Dermis microvascular lymphatic vessel endothelial cell (primary cell): ENCODE results near the gene CTSE. TPM values are rescaled to one million over a fixed set of nuclear protein-coding genes. Genes with fewer than 3 reads are reported as not detected.

Experiments used
- DNase-seq, 2 donors: peaks; one replicate each; pipeline versions ENCODE4 v3.0.0 to v3.0.0-alpha.2; 2010; ENCODE audit warnings: low read depth in 2 of 2
- total RNA-seq: library from RNA; depleted of rRNA; stranded (reverse); fragments of >200 nt; gene quantifications from 2 replicates; pipeline ENCODE4 v1.2.1, GENCODE V29; 2014

The CTSE gene
- total RNA-seq, 1 donor from 2014 or later: not detected

DNA sequence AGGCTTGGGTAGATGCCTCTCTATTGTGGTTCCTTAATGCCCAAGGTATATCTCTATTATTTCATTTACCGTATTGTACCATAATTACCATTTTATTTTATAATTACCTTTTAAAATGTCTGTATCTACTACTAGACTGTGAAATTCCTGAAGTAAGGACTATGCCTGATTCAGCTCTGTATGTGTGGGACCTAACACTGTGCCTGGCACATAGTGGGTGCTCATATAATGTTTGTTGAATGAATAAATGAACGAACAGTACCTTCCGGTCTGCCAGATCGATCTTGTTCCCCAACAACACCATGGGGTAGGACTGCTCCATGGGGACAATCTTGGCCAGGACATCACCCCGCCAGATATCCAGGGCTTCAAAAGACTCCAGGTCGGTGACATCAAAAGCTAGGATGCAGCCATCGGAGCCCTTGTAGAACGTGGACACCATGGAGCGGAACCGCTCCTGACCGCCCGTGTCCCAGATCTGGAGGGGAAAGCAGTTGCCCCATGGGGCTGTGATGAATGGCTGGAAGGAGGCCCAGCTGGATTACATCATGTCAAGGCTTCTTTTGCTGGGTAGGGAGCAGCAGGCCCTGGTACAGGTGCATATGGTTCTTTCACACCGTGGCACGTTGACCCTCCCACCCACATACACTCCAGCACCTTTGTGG is 31.3 kb downstream of the CTSE start:
- DNase-seq: no peak

GRCh38 chr1:205991237-205991636 is 32.5 kb downstream of the CTSE start:
- no peak for DNase-seq

DNA sequence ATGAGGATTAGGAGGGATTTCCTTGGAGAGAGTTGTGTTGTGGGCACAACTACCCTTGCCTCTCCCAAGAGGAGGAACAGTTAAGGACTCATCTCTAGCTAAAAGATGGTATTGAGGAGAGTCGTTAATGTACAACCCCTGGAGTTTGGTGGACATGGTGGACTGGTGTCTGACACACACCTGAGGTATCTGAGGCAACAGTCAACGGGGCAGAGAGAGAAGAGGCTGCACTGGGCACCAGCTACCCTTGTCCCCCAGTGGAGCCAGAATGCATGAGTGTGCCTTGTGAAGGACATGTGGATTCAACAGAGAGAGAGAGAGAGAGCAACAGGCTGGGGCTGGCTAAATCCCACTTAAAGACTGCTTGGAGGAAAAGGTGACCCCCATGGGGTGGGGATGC is 33.5 kb downstream of the CTSE start:
- DNase-seq: no peak

- no peak for DNase-seq
These were observed 33.9 kb downstream of the CTSE start for GRCh38 chr1:205989786-205990185.

- DNase-seq: peak in 1 of 2 donors; percentile 66
These were observed 35.1 kb downstream of the CTSE start for GRCh38 chr1:205988585-205988995.

- DNase-seq: no peak
These were observed 36.8 kb downstream of the CTSE start for GRCh38 chr1:205986861-205987260.

- DNase-seq: no peak
These were observed 37.4 kb downstream of the CTSE start for GRCh38 chr1:205986292-205986691.

DNA sequence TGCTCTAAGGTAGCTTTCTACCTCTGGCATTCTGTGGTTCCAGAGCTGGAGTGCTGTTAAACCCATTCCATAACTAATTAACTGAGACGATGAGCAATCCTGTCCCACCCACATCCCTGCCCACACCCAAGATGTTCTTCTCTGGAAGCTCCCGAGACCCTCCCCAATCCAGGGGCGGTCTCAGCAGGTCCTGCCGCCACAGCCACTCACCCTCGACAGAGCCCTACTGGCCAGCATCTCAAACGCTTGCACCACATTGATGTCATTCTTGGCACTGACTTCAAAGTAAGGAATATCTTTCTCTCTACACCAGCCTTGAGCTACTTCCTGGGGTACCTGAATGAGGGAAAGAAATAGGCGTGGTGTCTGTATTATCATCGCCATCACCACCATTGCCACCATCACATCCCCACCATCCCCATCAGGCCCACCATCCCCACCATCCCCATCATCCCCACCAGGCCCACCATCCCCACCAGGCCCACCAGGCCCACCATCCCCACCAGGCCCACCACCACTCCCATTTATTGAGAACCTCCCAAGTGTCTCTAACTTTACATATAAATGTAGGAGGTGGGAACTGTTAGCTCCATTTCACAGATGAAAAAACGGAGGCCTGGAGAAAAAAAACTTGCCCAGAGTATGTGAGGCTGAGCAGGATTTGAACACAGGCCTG is 38.2 kb downstream of the CTSE start:
- DNase-seq: no peak

DNA sequence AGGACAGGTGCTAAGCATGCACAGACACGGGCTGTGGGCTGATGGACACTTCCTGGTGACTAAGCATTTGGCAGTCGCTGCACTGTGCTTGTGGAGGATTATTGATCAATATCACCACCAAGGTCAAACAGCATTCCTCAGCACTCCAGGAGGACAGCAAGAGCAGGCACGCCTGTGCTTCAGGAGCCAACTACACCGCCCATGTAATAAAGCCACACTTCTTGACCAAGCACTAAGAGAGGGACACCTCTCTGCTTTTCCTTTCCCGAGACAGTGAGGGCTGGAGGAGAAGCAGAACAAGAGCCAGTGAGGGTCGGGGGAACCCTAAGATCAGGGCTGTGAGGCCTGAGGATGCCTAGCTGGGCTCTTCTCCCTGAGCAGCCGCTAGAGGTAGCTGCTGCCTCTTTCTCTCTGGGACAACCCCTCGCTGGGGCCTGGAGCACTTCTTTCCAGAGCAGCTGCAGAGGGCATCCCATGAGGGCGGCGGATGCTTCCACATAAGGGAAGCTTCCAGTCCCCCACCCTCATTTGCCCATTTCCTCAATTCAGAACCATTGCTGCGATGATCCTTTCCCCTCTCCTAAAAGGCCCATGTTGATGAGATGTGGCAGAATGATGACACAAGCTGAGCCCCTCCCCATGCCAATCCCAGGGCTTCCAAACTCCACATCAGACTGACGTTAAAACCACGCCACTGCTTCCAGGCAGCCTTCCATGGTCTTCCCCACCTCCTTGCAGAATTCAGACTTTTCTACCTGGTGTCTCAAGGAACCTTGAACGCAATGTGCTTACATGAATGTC is 39.6 kb downstream of the CTSE start:
- peak; percentile 29 to 66 for DNase-seq

DNA sequence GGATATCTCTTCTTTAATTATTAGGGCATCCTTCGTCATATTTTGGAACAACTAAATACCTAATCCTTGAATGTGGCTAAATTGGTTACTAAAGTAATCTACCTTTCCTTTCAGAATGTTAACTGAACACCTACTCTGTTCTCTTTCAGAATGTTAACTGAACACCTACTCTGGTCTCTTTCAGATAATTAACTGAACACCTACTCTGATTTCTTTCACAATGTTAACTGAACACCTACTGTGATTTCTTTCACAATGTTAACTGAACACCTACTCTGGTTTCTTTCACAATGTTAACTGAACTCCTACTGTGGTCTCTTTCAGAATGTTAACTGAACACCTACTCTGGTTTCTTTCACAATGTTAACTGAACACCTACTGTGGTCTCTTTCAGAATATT is 42.4 kb downstream of the CTSE start:
- no peak for DNase-seq

DNA sequence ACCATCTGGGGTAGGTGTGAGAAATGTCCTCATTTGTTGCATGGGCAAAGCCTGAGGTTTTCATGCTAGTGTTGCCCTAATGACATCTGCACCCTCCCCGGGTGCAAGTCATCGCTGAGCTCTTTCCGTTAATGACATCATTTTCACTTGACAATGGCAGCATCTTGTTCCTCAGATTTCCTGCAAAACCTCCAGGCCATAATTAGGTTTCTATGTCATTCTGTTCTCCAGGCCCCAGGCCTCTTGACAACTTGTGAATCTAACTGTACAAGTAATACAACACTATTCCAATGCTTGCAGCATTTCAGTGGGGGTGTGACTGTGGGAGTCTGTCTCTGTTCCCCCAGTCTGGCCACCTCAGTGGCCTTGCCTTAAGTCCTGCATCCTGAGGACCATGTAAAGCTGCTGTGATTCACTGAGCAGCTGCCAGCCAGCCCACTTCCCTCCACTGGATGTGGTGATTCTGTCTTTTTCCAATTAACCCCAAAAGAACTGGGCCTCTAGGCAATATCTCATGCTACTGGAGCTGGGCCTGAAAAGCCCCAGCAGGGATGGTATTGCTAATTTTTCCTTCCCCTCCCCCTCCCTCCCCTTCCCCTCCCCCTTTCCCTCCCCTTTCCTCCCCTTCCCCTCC is 43.3 kb downstream of the CTSE start:
- DNase-seq: peak in 1 of 2 donors; percentile 54

- no peak for DNase-seq
These were observed 44.4 kb downstream of the CTSE start for GRCh38 chr1:205979301-205979700.

DNA sequence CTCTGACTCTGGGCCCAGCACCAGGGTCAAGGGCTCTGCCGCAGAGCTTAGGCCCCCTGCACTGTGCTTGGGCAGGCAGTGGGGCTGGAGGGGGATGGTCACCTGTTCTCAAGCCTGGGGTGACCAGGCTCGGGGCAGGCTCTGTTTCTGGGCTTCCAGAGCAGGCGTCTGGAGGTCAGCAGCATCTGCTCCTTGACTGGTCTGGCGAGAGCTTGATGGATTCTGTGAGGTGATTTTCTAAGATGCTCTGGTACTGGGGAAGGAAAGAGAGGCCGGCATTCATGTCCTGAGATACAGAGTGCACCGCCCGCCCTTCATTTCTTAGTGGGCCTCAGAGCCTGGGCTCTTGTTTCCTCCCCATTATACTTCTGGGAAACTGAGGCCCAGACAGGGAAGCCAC is 45.0 kb downstream of the CTSE start:
- DNase-seq: no peak

DNA sequence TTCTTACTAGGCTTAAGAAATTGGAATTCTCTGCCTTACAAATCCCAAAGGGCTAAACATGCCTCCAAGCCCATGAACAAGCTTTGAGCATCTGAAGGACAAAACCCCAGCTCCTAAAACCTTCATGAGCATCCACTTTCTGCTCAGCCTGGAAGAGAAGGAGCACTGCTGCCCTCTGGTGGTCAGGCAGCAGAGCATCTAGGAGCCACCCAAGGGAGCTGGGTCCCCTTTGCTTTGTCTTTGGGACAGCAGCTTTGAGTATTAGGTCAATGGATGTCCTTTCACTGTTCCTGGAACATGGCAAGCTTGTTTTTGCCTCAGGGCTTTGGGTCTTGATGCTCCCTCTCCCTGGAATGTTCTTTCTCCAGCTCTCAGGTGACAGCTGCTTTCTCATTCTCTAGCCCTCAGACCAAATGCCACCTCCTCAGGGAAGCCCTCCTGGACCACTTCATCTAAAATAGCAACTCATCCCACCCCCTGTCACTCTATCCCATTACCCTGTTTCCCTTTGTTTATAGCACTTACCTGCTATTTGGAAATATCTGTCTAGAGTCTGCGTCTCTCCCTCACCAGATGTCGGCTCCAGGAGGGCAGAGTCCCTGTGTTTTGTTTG is 46.2 kb downstream of the CTSE start:
- DNase-seq: peak; percentile 62 to 81

DNA sequence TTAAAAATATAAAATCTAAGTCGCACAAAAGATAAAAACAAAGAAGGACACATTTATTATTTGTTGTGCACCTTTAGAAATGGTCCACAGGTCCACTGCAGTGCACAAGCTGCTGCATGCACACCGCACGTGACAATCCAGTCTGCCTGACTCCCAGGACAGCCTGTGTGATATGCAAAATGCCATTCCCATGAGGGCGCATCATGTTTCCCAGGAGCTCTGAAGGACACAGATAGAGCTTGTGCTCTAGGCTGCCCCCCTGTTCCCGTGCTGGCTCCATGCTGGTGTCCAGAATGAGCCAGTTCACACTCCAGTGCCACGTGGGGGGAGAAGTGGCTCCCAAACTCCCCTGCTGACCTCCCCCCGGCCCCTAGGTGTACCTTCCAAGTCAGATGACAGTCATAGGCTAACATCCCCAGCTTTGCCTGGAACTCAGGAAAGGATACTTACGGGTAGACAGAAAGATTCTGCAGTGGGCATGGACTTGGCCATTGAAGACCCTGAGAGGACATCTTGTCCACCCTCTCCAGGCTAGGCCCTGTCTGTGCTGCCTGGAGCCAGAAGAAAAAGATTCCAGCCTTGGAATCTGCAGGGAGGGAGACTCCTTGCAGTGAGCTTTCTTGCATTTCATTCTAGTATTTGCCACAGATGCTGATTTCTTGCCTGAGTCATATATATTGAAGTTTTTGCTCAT is 46.8 kb downstream of the CTSE start:
- no peak for DNase-seq

- no peak for DNase-seq
These were observed 47.7 kb downstream of the CTSE start for GRCh38 chr1:205976036-205976435.

GRCh38 chr1:205975387-205975998 is 48.2 kb downstream of the CTSE start:
- no peak for DNase-seq

GRCh38 chr1:205974712-205975111 is 49.0 kb downstream of the CTSE start:
- DNase-seq: no peak

DNA sequence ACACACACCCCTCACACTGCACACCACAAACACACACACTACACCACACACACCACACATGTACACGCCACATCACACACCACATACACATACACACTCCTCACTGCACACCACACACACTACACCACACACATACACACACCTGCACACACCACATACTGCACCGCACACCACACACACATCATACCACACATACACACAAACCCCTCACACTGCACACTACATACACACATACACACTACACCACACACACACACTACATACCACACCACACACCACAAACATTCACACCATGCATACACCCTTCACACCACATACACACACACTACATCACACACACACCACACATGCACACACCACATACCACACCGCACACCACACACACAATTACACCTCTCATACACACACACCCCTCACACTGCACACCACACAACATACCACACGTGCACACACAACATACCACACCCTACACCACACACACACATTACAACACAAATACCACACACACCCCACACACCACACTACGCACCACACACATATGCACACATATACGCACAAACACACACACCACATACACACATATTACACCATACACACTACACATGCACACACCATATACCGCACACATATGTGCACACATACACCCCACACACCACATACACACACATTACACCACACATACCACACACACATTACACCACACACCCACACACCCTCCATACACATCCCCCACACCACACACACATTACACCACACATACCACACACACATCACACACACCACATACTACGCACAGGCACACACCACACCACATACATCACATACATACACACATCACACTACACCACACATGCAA is 50.1 kb downstream of the CTSE start:
- DNase-seq: no peak
